SK-N-SH (cell line): ENCODE data around the gene AAMP. TPM values are rescaled to one million over a fixed set of nuclear protein-coding genes. Genes with fewer than 3 reads are reported as not detected.

Experiments used
- CTCF ChIA-PET: fragments of 300-600, 350-600 bp; formaldehyde crosslinking; extraction: SDS; loops from one replicate; lab custom pipeline; 2021; lab: Yijun Ruan, JAX
- POLR2A ChIA-PET: fragments of 350-600 bp; sonication (Branson Sonifier 250); formaldehyde crosslinking; extraction: SDS; loops from one replicate; lab custom pipeline; 2020; ENCODE audit warnings: antibody characterized with exemption, inconsistent platforms; lab: Yijun Ruan, JAX
- DNase-seq: peaks from one replicate; pipeline ENCODE4 v3.0.0; 2012
- H2AFZ ChIP-seq: fragments of 200-600 bp; sonication (generic); 2 replicates; pipeline ENCODE4 v1.8.1; 2016; ENCODE audit warnings: antibody characterized with exemption, mild to moderate bottlenecking, low read depth
- H3F3A ChIP-seq: fragments of 200-600 bp; sonication (generic); replicated peaks from 2 replicates; pipeline ENCODE3; 2016; ENCODE audit warnings: antibody characterized with exemption, mild to moderate bottlenecking; ENCODE audit not compliant: insufficient read depth
- H3K27ac ChIP-seq, 2 experiments: fragments of 200-500 bp in 1 of 2; fragments of 200-600 bp in 1 of 2; sonication (Bioruptor generic) in 1 of 2; sonication (generic), shearing (Covaris generic) in 1 of 2; 2 replicates each; pipeline versions ENCODE4 v1.5.1 to v1.6.1; 2014 to 2016; ENCODE audit warnings: low read depth in 2 of 2, inconsistent platforms in 1 of 2, low read length in 1 of 2, mild to moderate bottlenecking in 1 of 2, mixed read lengths in 1 of 2
- H3K27me3 ChIP-seq: fragments of 200-600 bp; sonication (generic), shearing (Covaris generic); 2 replicates; pipeline ENCODE4 v1.6.1; 2016; ENCODE audit warnings: mixed run types; ENCODE audit not compliant: insufficient read depth
- H3K36me3 ChIP-seq, 2 experiments: fragments of 200-500 bp in 1 of 2; fragments of 200-600 bp in 1 of 2; sonication (Bioruptor generic) in 1 of 2; sonication (generic) in 1 of 2; replicated peaks in 1 of 2; 2 replicates each; pipeline versions ENCODE3 to v1.5.1; 2014 to 2016; ENCODE audit warnings: low read length in 1 of 2, mild to moderate bottlenecking in 1 of 2; ENCODE audit not compliant: insufficient read depth in 2 of 2, control insufficient read depth in 1 of 2
- H3K4me1 ChIP-seq, 2 experiments: fragments of 200-500 bp in 1 of 2; fragments of 200-600 bp in 1 of 2; sonication (Bioruptor generic) in 1 of 2; sonication (generic), shearing (Covaris generic) in 1 of 2; 2 replicates each; pipeline versions ENCODE4 v1.5.1 to v1.6.1; 2014 to 2016; ENCODE audit warnings: low read depth in 1 of 2, low read length in 1 of 2, mixed run types in 1 of 2; ENCODE audit not compliant: insufficient read depth in 2 of 2, control insufficient read depth in 1 of 2
- H3K4me2 ChIP-seq: fragments of 200-600 bp; sonication (generic), shearing (Covaris generic); 2 replicates; pipeline ENCODE4 v1.6.1; 2017; ENCODE audit warnings: mixed run types
- H3K4me3 ChIP-seq, 2 experiments: fragments of 200-500 bp in 1 of 2; fragments of 200-600 bp in 1 of 2; sonication (Bioruptor generic) in 1 of 2; sonication (generic), shearing (Covaris generic) in 1 of 2; 2 replicates each; pipeline versions ENCODE4 v1.5.1 to v1.8.1; 2014 to 2016; ENCODE audit warnings: low read depth in 2 of 2, inconsistent platforms in 1 of 2, low read length in 1 of 2, mild to moderate bottlenecking in 1 of 2, mixed read lengths in 1 of 2, moderate library complexity in 1 of 2
- H3K79me2 ChIP-seq: fragments of 200-600 bp; sonication (generic); 2 replicates; pipeline ENCODE4 v1.8.1; 2017; ENCODE audit warnings: mild to moderate bottlenecking; ENCODE audit not compliant: insufficient read depth
- H3K9ac ChIP-seq: fragments of 200-600 bp; sonication (generic); 2 replicates; pipeline ENCODE4 v1.6.1; 2017; ENCODE audit warnings: mixed run types
- H3K9me2 ChIP-seq: fragments of 200-600 bp; sonication (generic); 2 replicates; pipeline ENCODE4 v1.6.1; 2017; ENCODE audit warnings: mixed run types
- H3K9me3 ChIP-seq: fragments of 200-600 bp; sonication (generic); 2 replicates; pipeline ENCODE4 v1.6.1; 2017; ENCODE audit warnings: mixed run types, mild to moderate bottlenecking, moderate library complexity
- H4K20me1 ChIP-seq: fragments of 200-600 bp; sonication (generic); 2 replicates; pipeline ENCODE4 v1.6.1; 2017; ENCODE audit warnings: mild to moderate bottlenecking, mixed run types; ENCODE audit not compliant: insufficient read depth
- CTCF ChIP-seq: fragments of 200-600 bp; sonication (generic); IDR thresholded peaks from 2 replicates; pipeline ENCODE4 v1.6.1; 2017; ENCODE audit warnings: antibody characterized with exemption, mild to moderate bottlenecking, moderate library complexity
- FOSL2 ChIP-seq: IDR thresholded peaks from 2 replicates; pipeline ENCODE4 v1.4.0; 2012; ENCODE audit warnings: low read depth, mild to moderate bottlenecking, moderate library complexity, borderline replicate concordance
- GABPA ChIP-seq: IDR thresholded peaks from 2 replicates; pipeline ENCODE4 v1.4.0; 2012; ENCODE audit warnings: low read depth, mild to moderate bottlenecking
- IRF3 ChIP-seq: fragments of 150-350 bp; IDR thresholded peaks from 2 replicates; pipeline ENCODE4 v1.6.1; 2016; ENCODE audit warnings: mild to moderate bottlenecking, low read depth, low read length
- MEF2A ChIP-seq: IDR thresholded peaks from 2 replicates; pipeline ENCODE4 v1.4.0; 2012; ENCODE audit warnings: low read depth, borderline replicate concordance
- MXI1 ChIP-seq: IDR thresholded peaks from 2 replicates; pipeline ENCODE4 v1.6.1; 2012; ENCODE audit warnings: mild to moderate bottlenecking, low read depth, low read length, improper control_type of control experiment
- PBX3 ChIP-seq: IDR thresholded peaks from 2 replicates; pipeline ENCODE4; 2012
- RAD21 ChIP-seq: IDR thresholded peaks from 2 replicates; pipeline ENCODE4 v1.6.1; 2012; ENCODE audit warnings: mild to moderate bottlenecking, low read length
- RCOR1 ChIP-seq: fragments of 150-350 bp; IDR thresholded peaks from 2 replicates; pipeline ENCODE4 v1.6.1; 2017; ENCODE audit warnings: antibody characterized with exemption, low read length
- RFX5 ChIP-seq: IDR thresholded peaks from 2 replicates; pipeline ENCODE4 v1.6.1; 2012; ENCODE audit warnings: mild to moderate bottlenecking, improper control_type of control experiment, low read length
- SMC3 ChIP-seq: IDR thresholded peaks from 2 replicates; pipeline ENCODE4 v1.6.1; 2012; ENCODE audit warnings: low read depth, low read length, improper control_type of control experiment
- TCF12 ChIP-seq: IDR thresholded peaks from 2 replicates; pipeline ENCODE4 v1.4.0; 2012
- USF1 ChIP-seq: IDR thresholded peaks from 2 replicates; pipeline ENCODE4 v1.4.0; 2012; ENCODE audit warnings: low read depth, borderline replicate concordance
- USF2 ChIP-seq: fragments of 150-350 bp; IDR thresholded peaks from 2 replicates; pipeline ENCODE4 v1.6.1; 2017; ENCODE audit warnings: antibody characterized with exemption, low read length, low read depth, borderline replicate concordance
- ZBTB33 ChIP-seq: IDR thresholded peaks from 2 replicates; pipeline ENCODE4 v1.4.0; 2012; ENCODE audit warnings: low read depth, borderline replicate concordance
- WGBS: methylation state at CpG from one replicate; pipeline ENCODE4 v1.1.6; 2017; ENCODE audit warnings: low lambda C conversion rate; 5-methylcytosine and 5-hydroxymethylcytosine counted together
- polyA plus RNA-seq, 3 experiments: library from polyadenylated mRNA; depleted of rRNA; stranded (reverse); fragments of >200 nt; gene quantifications; 2 replicates each; pipeline ENCODE4 v1.2.3, GENCODE V29; 2012

The AAMP gene
- polyA plus RNA-seq, 1 of the 3 experiments (the other 2 are of a cell fraction): 276 TPM

- no peak within 1 kb of the TSS for H3K4me3 ChIP-seq
- POLR2A ChIA-PET: interaction anchor here (1.3 kb wide), 1 partner anchor 9 kb away, joined by 3 read pairs; the partner anchor contains the start of gene AAMP
- no peaks in the 10 kb centered on the region for H4K20me1 ChIP-seq
- H3K4me2 ChIP-seq: no peak within 1 kb of the TSS
- H2AFZ ChIP-seq: no peak within 1 kb of the TSS
- 83% methylated on average over 8 of the region's 10 CpGs for WGBS
- DNase-seq: no peak
- no peak within 1 kb of the TSS for H3K9ac ChIP-seq
- TF ChIP-seq MXI1 (no peak), RAD21 (no peak), ZBTB33 (no peak), TCF12 (no peak), IRF3 (no peak), GABPA (no peak), MEF2A (no peak), PBX3 (no peak), FOSL2 (no peak), SMC3 (no peak), CTCF (no peak), RFX5 (no peak), USF1 (no peak), RCOR1 (no peak), USF2 (no peak)
- CTCF ChIA-PET: interaction anchor here (1.0 to 4.2 kb wide), 3 partner anchors 11 to 429 kb away, joined by 3 to 34 read pairs (median 19); no protein-coding TSS in a partner anchor
- H3K79me2 ChIP-seq: no peaks in the 10 kb centered on the region
- H3K27ac ChIP-seq: peak within 1 kb of the TSS; percentile 75 to 95; a peak in 3 of 4 replicates
- no peaks in the 10 kb centered on the region for H3K9me2 ChIP-seq
- no peaks in the 10 kb centered on the region for H3K9me3 ChIP-seq
- H3K4me1 ChIP-seq: peaks cover 11 to 52% of the 10 kb centered on the region in 2 experiments
- H3K27me3 ChIP-seq: no peaks in the 10 kb centered on the region
- H3F3A ChIP-seq: peaks cover 26% of the 10 kb centered on the region
- peaks cover 2 to 33% of the 10 kb centered on the region in 2 experiments for H3K36me3 ChIP-seq
These were observed 9.1 kb downstream of the AAMP start, which contains the start of gene GPBAR1 for GRCh38 chr2:218260742-218261422. GPBAR1 (plus strand) TSS chr2:218261015; CDS start chr2:218262725, 1,710 bp downstream.
